ENCODE data around the gene PATJ. TPM values are rescaled to one million over a fixed set of nuclear protein-coding genes. Genes with fewer than 3 reads are reported as not detected.

PATJ gene
- total RNA-seq, 1 experiment from 2014 or later: 47.3 TPM

- H3K18ac ChIP-seq (ENCODE audit: insufficient read length, low read depth, low read length): no peak overlapping the region
- Mint-ChIP-seq H3K9me3 (no peaks in the 10 kb centered on the region), H3K27ac (peak overlapping the region; percentile 3 to 90 (median 3); a peak in 2 of 7 replicates), H3K4me3 (peak overlapping the region in 1 of 2 experiments; percentile 9; a peak in 1 of 5 replicates), H3K36me3 (ENCODE audit: insufficient read depth in 1 of 3, low read depth in 3 of 3) (no peaks in the 10 kb centered on the region), H3K27me3 (ENCODE audit: low read depth) (no peaks in the 10 kb centered on the region), H3K4me1 (peaks cover 57 to 65% of the 10 kb centered on the region in 2 experiments)
- H3K27ac ChIP-seq (ENCODE audit: insufficient read length, low read depth, low read length): no peak overlapping the region
- H3K79me2 ChIP-seq (ENCODE audit: insufficient read depth, low read length): no peaks in the 10 kb centered on the region
- no peak overlapping the region for H2BK20ac ChIP-seq (ENCODE audit: low read depth, low read length, poor library complexity, severe bottlenecking)
- no peak overlapping the region for H3T11ph ChIP-seq (ENCODE audit: low read length)
- no peak overlapping the region for H3K23ac ChIP-seq (ENCODE audit: insufficient read length, low read depth, low read length)
- H3K4me2 ChIP-seq (ENCODE audit: insufficient read depth, insufficient read length, low read length): no peak overlapping the region
- H2AK5ac ChIP-seq (ENCODE audit: insufficient read length, low read length): no peak overlapping the region
- H3K4ac ChIP-seq (ENCODE audit: low read depth, low read length): no peak overlapping the region
- DNase-seq: peak; percentile 49
- H3K27me3 ChIP-seq (ENCODE audit: insufficient read depth, low read length): no peaks in the 10 kb centered on the region
- H2BK12ac ChIP-seq (ENCODE audit: insufficient read length, low read depth, low read length): no peak overlapping the region
- no peak overlapping the region for H4K91ac ChIP-seq (ENCODE audit: insufficient read length, low read depth, low read length)
- peaks cover 14% of the 10 kb centered on the region; the same call in 1 of the 2 replicates for H3K4me1 ChIP-seq (ENCODE audit: insufficient read depth, low read length)
- no peak overlapping the region for H3K14ac ChIP-seq (ENCODE audit: insufficient read depth, low read length)
- TF ChIP-seq, protein P1, sequence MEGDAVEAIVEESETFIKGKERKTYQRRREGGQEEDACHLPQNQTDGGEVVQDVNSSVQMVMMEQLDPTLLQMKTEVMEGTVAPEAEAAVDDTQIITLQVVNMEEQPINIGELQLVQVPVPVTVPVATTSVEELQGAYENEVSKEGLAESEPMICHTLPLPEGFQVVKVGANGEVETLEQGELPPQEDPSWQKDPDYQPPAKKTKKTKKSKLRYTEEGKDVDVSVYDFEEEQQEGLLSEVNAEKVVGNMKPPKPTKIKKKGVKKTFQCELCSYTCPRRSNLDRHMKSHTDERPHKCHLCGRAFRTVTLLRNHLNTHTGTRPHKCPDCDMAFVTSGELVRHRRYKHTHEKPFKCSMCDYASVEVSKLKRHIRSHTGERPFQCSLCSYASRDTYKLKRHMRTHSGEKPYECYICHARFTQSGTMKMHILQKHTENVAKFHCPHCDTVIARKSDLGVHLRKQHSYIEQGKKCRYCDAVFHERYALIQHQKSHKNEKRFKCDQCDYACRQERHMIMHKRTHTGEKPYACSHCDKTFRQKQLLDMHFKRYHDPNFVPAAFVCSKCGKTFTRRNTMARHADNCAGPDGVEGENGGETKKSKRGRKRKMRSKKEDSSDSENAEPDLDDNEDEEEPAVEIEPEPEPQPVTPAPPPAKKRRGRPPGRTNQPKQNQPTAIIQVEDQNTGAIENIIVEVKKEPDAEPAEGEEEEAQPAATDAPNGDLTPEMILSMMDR (conservative IDR thresholded peaks at IDR 0.05): peak; percentile 93
- H3K9ac ChIP-seq (ENCODE audit: extremely low read depth, insufficient read length, low read length): no peak overlapping the region
- WGBS (ENCODE audit: extremely low coverage, insufficient read length, low lambda C conversion rate): no CpG with 5 or more reads among the region's 9 CpGs
- H4K20me1 ChIP-seq (ENCODE audit: control insufficient read depth, insufficient read depth, insufficient read length): no peaks in the 10 kb centered on the region
- H3K23me2 ChIP-seq (ENCODE audit: insufficient read length, low read depth, low read length, poor library complexity, severe bottlenecking): no peaks in the 10 kb centered on the region
- H3K79me1 ChIP-seq (ENCODE audit: insufficient read depth, low read depth, low read length, poor library complexity, severe bottlenecking): no peaks in the 10 kb centered on the region
- no peak overlapping the region for H2BK15ac ChIP-seq (ENCODE audit: low read depth, low read length)
- H2BK5ac ChIP-seq (ENCODE audit: insufficient read length, low read length): no peak overlapping the region
- no peak overlapping the region for H3K56ac ChIP-seq (ENCODE audit: insufficient read length, low read depth, low read length)
- H4K8ac ChIP-seq (replicated peaks; ENCODE audit: insufficient read length, low read depth, low read length): no peak overlapping the region
- no peak overlapping the region for H2BK120ac ChIP-seq (ENCODE audit: low read depth, low read length, poor library complexity, severe bottlenecking)
- no peaks in the 10 kb centered on the region for H3K9me3 ChIP-seq (ENCODE audit: control insufficient read depth, low read depth, low read length)
- H2AFZ ChIP-seq (ENCODE audit: low read length): no peak overlapping the region
- H4K5ac ChIP-seq (ENCODE audit: insufficient read length, low read depth, low read length): no peak overlapping the region
Observed at GRCh38 chr1:62175568-62176179, 433.4 kb downstream of the PATJ start.

Measured in H9 (cell line).